GM12865 (cell line): ENCODE results near the gene STX11.
A peak's percentile ranks its signal among the peaks of the same experiment; 100 is the strongest.
"Not testable (repeated sequence)": the region's sequence is repeated elsewhere in the genome, so short reads cannot be mapped to it uniquely, and the experiment has no call there.

Experiments
- DNase-seq: peaks from one replicate; pipeline ENCODE4 v3.0.0; 2010; ENCODE audit warnings: low read depth
- H3K4me3 ChIP-seq: 2 replicates; pipeline ENCODE4 v1.5.1; 2011; ENCODE audit warnings: mild to moderate bottlenecking, low read depth, low read length, control low read depth
- TF ChIP-seq, protein P1 (sequence below): IDR thresholded peaks from 2 replicates; pipeline ENCODE4 v1.5.1; 2011; ENCODE audit warnings: low read length, control low read depth, low read depth, inconsistent platforms; ENCODE audit not compliant: insufficient read depth; ENCODE audit errors: missing control alignments

Gene STX11

DNA sequence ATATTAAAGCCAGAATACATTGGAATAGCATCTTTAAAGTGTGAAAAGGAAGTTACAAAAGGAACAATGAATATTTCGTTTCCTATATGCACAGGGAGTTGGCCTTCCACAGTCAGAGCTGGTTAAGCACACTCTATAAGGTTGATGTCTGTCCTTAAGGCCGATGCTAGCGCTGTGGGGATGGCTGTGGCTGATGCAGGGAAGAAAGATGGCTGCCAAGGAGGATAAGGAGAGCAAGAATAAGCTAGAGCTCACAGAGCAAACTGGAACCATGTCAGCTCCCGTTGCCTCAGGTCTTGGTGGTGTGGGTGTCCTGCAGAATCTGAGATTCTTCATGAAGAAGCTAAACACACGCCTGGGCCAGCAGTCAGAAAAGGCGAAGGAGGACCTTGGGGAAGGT is 20.8 kb upstream of the STX11 start:
- DNase-seq: no peak
- no peak overlapping the region for H3K4me3 ChIP-seq
- TF ChIP-seq, protein P1, sequence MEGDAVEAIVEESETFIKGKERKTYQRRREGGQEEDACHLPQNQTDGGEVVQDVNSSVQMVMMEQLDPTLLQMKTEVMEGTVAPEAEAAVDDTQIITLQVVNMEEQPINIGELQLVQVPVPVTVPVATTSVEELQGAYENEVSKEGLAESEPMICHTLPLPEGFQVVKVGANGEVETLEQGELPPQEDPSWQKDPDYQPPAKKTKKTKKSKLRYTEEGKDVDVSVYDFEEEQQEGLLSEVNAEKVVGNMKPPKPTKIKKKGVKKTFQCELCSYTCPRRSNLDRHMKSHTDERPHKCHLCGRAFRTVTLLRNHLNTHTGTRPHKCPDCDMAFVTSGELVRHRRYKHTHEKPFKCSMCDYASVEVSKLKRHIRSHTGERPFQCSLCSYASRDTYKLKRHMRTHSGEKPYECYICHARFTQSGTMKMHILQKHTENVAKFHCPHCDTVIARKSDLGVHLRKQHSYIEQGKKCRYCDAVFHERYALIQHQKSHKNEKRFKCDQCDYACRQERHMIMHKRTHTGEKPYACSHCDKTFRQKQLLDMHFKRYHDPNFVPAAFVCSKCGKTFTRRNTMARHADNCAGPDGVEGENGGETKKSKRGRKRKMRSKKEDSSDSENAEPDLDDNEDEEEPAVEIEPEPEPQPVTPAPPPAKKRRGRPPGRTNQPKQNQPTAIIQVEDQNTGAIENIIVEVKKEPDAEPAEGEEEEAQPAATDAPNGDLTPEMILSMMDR: no peak

DNA sequence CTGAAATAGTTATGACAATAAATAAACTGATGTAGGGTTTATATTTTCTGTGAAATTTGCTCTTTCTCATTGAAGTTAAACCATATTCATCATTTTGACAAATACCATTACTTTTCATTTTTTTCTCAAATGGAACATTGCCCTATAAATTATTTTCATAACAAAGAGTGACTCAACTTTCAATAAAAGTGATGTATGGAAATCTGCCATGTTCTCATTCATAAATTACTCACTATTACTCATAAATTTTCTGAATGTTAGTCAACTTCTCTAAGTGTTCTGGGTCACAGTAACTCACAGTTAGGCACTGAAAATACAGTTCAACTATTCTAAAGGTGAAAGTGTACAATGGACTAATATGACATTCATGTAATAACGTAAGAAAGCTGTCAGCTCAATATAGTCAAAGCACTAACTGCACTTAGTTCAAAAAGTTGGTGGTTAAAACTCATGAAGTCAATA is 19.0 kb upstream of the STX11 start:
- no peak overlapping the region for H3K4me3 ChIP-seq
- TF ChIP-seq, protein P1: no peak
- peak; percentile 33 for DNase-seq

DNA sequence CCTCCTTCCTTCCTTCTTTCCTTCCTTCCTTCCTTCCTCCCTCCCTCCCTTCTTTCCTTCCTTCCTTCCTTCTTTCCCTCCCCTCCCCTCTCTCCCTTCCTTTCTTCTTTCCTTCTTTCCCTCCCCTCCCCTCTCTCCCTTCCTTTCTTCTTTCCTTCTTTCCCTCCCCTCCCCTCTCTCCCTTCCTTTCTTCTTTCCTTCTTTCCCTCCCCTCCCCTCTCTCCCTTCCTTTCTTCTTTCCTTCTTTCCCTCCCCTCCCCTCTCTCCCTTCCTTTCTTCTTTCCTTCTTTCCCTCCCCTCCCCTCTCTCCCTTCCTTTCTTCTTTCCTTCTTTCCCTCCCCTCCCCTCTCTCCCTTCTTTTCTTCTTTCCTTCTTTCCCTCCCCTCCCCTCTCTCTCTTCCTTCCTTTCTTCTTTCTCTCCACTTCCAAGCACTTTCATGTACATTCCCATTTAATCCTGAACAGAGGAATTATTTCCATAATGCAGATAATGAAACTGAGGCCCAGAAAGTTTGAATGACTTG is 18.1 kb upstream of the STX11 start:
- not testable (repeated sequence) for DNase-seq

DNA sequence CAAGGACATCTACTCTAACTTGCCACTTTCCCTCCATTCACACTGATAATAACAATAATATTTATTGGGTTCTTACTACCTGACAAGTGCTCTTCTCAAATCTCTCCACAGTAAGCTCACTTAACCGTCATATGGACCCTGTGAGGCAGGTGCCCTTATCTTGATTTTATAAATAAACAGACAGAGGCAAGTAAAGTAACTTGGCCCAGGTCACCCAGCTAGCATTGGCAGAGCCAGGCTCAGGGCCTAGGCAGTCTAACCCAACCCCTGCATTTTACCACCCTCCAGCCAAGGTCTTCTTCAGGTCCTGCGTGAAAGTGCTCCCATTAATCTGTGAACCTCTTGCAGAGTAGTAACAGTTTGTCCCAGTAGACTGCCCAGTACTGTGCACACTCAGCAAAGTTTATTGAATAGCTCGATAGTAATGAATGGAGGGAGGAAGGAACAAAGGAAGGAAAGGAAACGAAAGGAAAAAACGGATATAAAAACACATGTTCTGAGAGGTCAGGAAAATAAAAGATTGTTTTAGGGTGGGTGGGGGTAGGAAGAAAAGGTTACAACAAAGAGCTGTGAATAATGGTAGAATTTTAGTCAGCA is 17.0 kb upstream of the STX11 start:
- no peak for DNase-seq

More for the DNA sequence above, 18.1 kb upstream of the STX11 start:
- H3K4me3 ChIP-seq: not testable (repeated sequence)

DNA sequence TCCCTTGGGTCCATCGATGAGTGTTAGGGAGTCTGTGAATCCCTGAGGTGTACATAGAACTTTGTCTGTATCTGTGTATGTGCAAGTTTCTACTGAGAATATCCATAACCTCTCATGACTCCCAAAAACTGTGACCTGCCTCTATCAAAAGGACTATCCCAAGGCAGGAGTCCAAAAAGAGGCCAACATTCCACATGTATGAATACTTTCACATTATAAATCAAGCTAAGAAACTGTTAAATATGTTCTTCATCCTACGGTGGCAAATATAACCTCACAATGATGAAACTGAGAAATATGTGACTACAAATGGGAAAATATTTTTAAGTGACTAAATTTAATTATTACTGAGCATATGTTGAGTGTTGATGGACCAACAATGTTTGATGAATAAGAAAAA is 16.1 kb upstream of the STX11 start:
- DNase-seq: no peak
- no peak overlapping the region for H3K4me3 ChIP-seq
- TF ChIP-seq, protein P1: no peak

More for the DNA sequence above, 17.0 kb upstream of the STX11 start:
- no peak overlapping the region for H3K4me3 ChIP-seq
- TF ChIP-seq, protein P1: no peak

DNA sequence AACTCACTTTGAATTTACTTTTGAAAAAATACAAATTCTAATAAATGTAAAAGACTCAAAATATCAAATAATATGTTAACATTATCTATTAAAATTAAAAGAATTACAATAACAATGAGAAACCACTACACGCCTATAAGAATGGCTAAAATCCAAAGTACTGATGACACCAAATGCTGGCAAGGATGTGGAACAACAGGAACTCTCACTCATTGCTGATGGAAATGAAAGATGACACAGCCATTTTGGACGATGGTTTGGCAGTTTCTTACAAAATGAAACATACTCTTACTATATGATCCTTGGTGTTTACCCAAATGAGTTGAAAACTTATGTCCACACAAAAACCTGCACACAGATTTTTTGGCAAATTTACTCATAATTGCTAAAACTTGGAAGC is 15.6 kb upstream of the STX11 start:
- TF ChIP-seq, protein P1: no peak
- DNase-seq: no peak
- no peak overlapping the region for H3K4me3 ChIP-seq

DNA sequence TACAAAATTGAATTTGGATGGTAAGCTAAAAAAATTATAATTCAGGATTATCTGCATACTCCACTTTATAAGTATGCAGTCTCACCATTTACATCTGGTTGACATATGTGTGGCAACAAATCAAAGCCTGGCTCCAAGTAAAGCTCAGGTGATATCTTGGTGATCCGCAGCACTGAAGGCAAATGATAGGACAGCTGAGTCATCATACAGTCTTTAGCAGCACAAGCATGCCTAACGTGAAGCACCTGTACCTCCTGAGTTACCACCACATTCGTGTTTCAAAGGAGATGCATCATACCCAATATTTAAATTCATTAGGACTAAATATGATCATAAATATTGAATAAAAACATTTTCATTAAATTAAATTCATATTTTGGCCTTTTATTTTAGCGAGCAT is 11.8 kb upstream of the STX11 start:
- no peak overlapping the region for H3K4me3 ChIP-seq
- TF ChIP-seq, protein P1: no peak
- DNase-seq: no peak
